NB4 (cell line): ENCODE results near the gene THOC5.

Experiments used
- POLR2A ChIP-seq: IDR thresholded peaks from 2 replicates; pipeline ENCODE4 v1.6.1; 2011; ENCODE audit warnings: mild to moderate bottlenecking; ENCODE audit not compliant: insufficient read length; ENCODE audit errors: extremely low read depth
- TF ChIP-seq, protein P1 (sequence below): IDR thresholded peaks from one replicate; pipeline ENCODE4 v1.5.1; 2012; ENCODE audit warnings: low read depth, low read length
- TF ChIP-seq, protein P2 (sequence below): IDR thresholded peaks from 2 replicates; pipeline ENCODE4 v1.6.1; 2011; ENCODE audit warnings: low read depth, low read length

DNA sequence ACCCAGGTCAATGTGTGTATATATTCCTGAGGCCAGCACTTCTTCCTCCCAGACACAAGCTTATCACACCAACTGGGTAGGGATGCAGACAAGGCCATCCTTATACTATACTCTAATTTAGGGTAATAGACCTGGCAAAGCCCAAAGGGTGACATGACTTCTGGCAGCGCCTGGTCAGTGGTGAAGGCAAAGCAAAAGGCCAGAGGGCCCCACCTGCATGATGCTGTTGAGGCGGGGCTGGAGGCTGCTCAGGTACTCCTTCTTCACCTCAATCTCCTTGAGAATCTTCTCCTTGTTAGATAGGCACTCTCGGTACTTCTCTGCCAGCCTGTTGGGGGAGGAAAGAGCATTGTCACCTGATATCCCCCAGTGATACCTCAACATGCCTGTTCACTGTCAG lies 17.1 kb downstream of the THOC5 start:
- TF ChIP-seq, protein P1, sequence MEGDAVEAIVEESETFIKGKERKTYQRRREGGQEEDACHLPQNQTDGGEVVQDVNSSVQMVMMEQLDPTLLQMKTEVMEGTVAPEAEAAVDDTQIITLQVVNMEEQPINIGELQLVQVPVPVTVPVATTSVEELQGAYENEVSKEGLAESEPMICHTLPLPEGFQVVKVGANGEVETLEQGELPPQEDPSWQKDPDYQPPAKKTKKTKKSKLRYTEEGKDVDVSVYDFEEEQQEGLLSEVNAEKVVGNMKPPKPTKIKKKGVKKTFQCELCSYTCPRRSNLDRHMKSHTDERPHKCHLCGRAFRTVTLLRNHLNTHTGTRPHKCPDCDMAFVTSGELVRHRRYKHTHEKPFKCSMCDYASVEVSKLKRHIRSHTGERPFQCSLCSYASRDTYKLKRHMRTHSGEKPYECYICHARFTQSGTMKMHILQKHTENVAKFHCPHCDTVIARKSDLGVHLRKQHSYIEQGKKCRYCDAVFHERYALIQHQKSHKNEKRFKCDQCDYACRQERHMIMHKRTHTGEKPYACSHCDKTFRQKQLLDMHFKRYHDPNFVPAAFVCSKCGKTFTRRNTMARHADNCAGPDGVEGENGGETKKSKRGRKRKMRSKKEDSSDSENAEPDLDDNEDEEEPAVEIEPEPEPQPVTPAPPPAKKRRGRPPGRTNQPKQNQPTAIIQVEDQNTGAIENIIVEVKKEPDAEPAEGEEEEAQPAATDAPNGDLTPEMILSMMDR = no peak
- TF ChIP-seq POLR2A = no peak
- TF ChIP-seq, protein P2, sequence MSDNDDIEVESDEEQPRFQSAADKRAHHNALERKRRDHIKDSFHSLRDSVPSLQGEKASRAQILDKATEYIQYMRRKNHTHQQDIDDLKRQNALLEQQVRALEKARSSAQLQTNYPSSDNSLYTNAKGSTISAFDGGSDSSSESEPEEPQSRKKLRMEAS = no peak
